Right cardiac atrium (tissue), 5 donors: ENCODE data around the gene PPFIBP1. TPM values are rescaled to one million over a fixed set of nuclear protein-coding genes. Genes with fewer than 3 reads are reported as not detected.
"Not testable (repeated sequence)": the region's sequence is repeated elsewhere in the genome, so short reads cannot be mapped to it uniquely, and the experiment has no call there.

ENCODE experiments used
- ATAC-seq, 2 donors: fragments of 200-7000 bp; cut with Tn5 transposase; one replicate each; pipeline versions ENCODE4 v1.8.0 to v1.9.1; 2020; ENCODE audit warnings: moderate library complexity in 2 of 2, mild to moderate bottlenecking in 1 of 2
- DNase-seq, 3 donors: peaks; one replicate each; pipeline ENCODE4 v3.0.0-alpha.2; 2020
- H3K27ac ChIP-seq: one replicate; pipeline ENCODE4 v1.5.1; 2013; ENCODE audit warnings: mild to moderate bottlenecking, low read length, control low read depth, moderate library complexity
- H3K27me3 ChIP-seq: one replicate; pipeline ENCODE4 v1.6.1; 2013; ENCODE audit not compliant: control insufficient read depth, insufficient read depth
- H3K4me1 ChIP-seq: one replicate; pipeline ENCODE4 v1.6.1; 2013; ENCODE audit warnings: low read length; ENCODE audit not compliant: control insufficient read depth, insufficient read depth
- H3K4me3 ChIP-seq: one replicate; pipeline ENCODE4 v1.5.1; 2013; ENCODE audit warnings: low read length, control low read depth
- H3K9me3 ChIP-seq: one replicate; pipeline ENCODE4 v1.6.1; 2013; ENCODE audit warnings: low read length; ENCODE audit not compliant: control insufficient read depth
- WGBS: extraction: QIAGEN DNeasy Blood & Tissue Kit; methylation state at CpG from one replicate; pipeline ENCODE4 v1.1.7; 2013; 5-methylcytosine and 5-hydroxymethylcytosine counted together
- intact Hi-C, 4 donors: fragments of 100-400 bp; cut with DNase I; formaldehyde crosslinking; loops; one replicate each; pipeline versions ENCODE4 v1.11.0 to v1.14.0; 2022 to 2023
- polyA plus RNA-seq: library from polyadenylated mRNA; stranded (reverse); fragments of 200-250 nt; gene quantifications from one replicate; pipeline ENCODE4 v1.2.3, GENCODE V29; 2013
- total RNA-seq, 4 donors: library from RNA; stranded (reverse); fragmentation: NEBNext Ultra II Directional; extraction: Animal tissue kit (Norgen Biotek cat#: 25700); gene quantifications; one replicate each; pipeline ENCODE4 v1.2.1, GENCODE V29; 2021
- donor health status: healthy with polysubstance abuse.
- donor health status: DM: no; HTN: yes; CAD: no.
- donor health status: DM: no; HTN: no; CAD: no.
- donor health status: DM: no; HTN: yes; CAD: no; lungs with severe emphysema.
- donor health status: DM: yes; HTN: yes; CAD: no.

PPFIBP1 gene
- total and polyA plus RNA-seq, 5 donors: 26.4 to 176 (median 88.7) TPM

- DNase-seq (no peak), ATAC-seq (no peak)
- 92% methylated on average over 9 of the region's 9 CpGs for WGBS
- intact Hi-C loops: loop anchor here in 1 of 4 donors (10.0 kb wide), 1 partner anchor 54 kb away; no protein-coding TSS in a partner anchor
- Histone ChIP-seq H3K27ac (peak overlapping the region; percentile 52), H3K27me3 (no peaks in the 10 kb centered on the region), H3K4me1 (peaks cover 21% of the 10 kb centered on the region), H3K4me3 (no peak overlapping the region), H3K9me3 (no peaks in the 10 kb centered on the region)
These were observed 56.7 kb downstream of the PPFIBP1 start for GRCh38 chr12:27580561-27581330.

GRCh38 chr12:27581331-27581671 lies 57.3 kb downstream of the PPFIBP1 start:
- peak overlapping the region; percentile 52 for H3K27ac ChIP-seq
- ATAC-seq, H3K4me3 ChIP-seq, DNase-seq, H3K9me3 ChIP-seq, H3K27me3 ChIP-seq: not testable (repeated sequence)
- peaks cover 18% of the 10 kb centered on the region for H3K4me1 ChIP-seq
- intact Hi-C loops: loop anchor here in 1 of 4 donors (10.0 kb wide), 1 partner anchor 54 kb away; no protein-coding TSS in a partner anchor
- 98% methylated on average over 1 of the region's 1 CpG for WGBS

GRCh38 chr12:27581833-27582232 lies 57.8 kb downstream of the PPFIBP1 start:
- H3K9me3 ChIP-seq, DNase-seq, ATAC-seq, H3K27me3 ChIP-seq, H3K27ac ChIP-seq, H3K4me3 ChIP-seq: not testable (repeated sequence)
- intact Hi-C loops: loop anchor here in 1 of 4 donors (10.0 kb wide), 1 partner anchor 53 kb away; no protein-coding TSS in a partner anchor
- peaks cover 17% of the 10 kb centered on the region for H3K4me1 ChIP-seq
- WGBS: 73% methylated on average over 3 of the region's 3 CpGs

GRCh38 chr12:27582445-27582844 lies 58.4 kb downstream of the PPFIBP1 start:
- not testable (repeated sequence) for H3K4me3 ChIP-seq, H3K27ac ChIP-seq, H3K27me3 ChIP-seq, DNase-seq, H3K9me3 ChIP-seq
- H3K4me1 ChIP-seq: peaks cover 17% of the 10 kb centered on the region
- 40% methylated on average over 5 of the region's 5 CpGs for WGBS
- intact Hi-C loops: loop anchor here in 1 of 4 donors (10.0 kb wide), 1 partner anchor 52 kb away; no protein-coding TSS in a partner anchor
- peak in 1 of 2 donors; percentile 30 for ATAC-seq

GRCh38 chr12:27583057-27583797 lies 59.2 kb downstream of the PPFIBP1 start:
- intact Hi-C loops: loop anchor here in 1 of 4 donors (10.0 kb wide), 1 partner anchor 52 kb away; no protein-coding TSS in a partner anchor
- no peak overlapping the region for H3K4me3 ChIP-seq
- no peaks in the 10 kb centered on the region for H3K9me3 ChIP-seq
- H3K27me3 ChIP-seq: no peaks in the 10 kb centered on the region
- DNase-seq (no peak), ATAC-seq (peak; percentile 80 to 83)
- 35% methylated on average over 3 of the region's 3 CpGs for WGBS
- H3K27ac ChIP-seq: peak overlapping the region; percentile 91
- H3K4me1 ChIP-seq: peaks cover 17% of the 10 kb centered on the region

- no peaks in the 10 kb centered on the region for H3K27me3 ChIP-seq
- ATAC-seq (no peak), DNase-seq (no peak)
- intact Hi-C loops: loop anchor here in 1 of 4 donors (10.0 kb wide), 1 partner anchor 51 kb away; no protein-coding TSS in a partner anchor
- peaks cover 17% of the 10 kb centered on the region for H3K4me1 ChIP-seq
- H3K4me3 ChIP-seq: no peak overlapping the region
- H3K27ac ChIP-seq: peak overlapping the region; percentile 91
- 86% methylated on average over 6 of the region's 6 CpGs for WGBS
- H3K9me3 ChIP-seq: no peaks in the 10 kb centered on the region
These were observed 60.0 kb downstream of the PPFIBP1 start for GRCh38 chr12:27583981-27584380.

DNA sequence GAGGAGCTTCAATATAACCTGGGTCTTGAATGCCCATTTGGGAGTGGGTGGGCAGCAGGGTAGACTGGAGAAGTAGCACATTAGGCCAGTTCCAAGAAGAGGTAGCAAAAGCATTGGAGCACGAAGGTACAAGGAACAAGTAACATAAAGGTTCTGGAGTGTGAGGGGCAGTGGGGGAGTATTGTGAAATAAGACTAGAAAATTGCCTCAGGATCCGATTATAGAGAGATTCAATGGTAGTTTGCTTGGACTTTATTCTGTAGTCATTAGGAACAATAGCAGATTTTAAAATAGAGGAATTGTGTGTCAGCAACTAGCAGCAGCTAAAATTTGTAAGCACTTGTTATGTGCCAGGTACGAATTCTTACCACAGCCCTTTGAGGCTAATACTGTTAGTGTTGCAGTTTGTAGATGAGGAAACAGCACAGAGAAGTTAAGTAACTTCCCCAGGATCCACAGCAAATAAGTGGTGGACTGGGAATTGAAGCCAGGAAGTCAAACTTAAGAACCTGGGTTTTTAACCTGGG lies 61.8 kb downstream of the PPFIBP1 start:
- intact Hi-C loops: loop anchor here in 1 of 4 donors (10.0 kb wide), 1 partner anchor 49 kb away; no protein-coding TSS in a partner anchor
- 76% methylated on average over 3 of the region's 3 CpGs for WGBS

GRCh38 chr12:27588075-27588730 lies 64.2 kb downstream of the PPFIBP1 start:
- not testable (repeated sequence) for H3K27ac ChIP-seq, H3K4me3 ChIP-seq, H3K27me3 ChIP-seq, DNase-seq, H3K9me3 ChIP-seq, ATAC-seq
- H3K4me1 ChIP-seq: peaks cover 25% of the 10 kb centered on the region
- WGBS: 32% methylated on average over 2 of the region's 2 CpGs
- intact Hi-C loops: loop anchor here in 1 of 4 donors (10.0 kb wide), 1 partner anchor 47 kb away; no protein-coding TSS in a partner anchor

More for the DNA sequence above, 61.8 kb downstream of the PPFIBP1 start:
- Histone ChIP-seq H3K27me3 (no peaks in the 10 kb centered on the region), H3K9me3 (no peaks in the 10 kb centered on the region), H3K27ac (peak overlapping the region; percentile 58), H3K4me1 (peaks cover 17% of the 10 kb centered on the region), H3K4me3 (no peak overlapping the region)
- DNase-seq (no peak), ATAC-seq (no peak)

- Histone ChIP-seq H3K27ac (no peak overlapping the region), H3K9me3 (no peaks in the 10 kb centered on the region), H3K4me1 (peaks cover 22% of the 10 kb centered on the region), H3K27me3 (no peaks in the 10 kb centered on the region), H3K4me3 (no peak overlapping the region)
- DNase-seq (no peak), ATAC-seq (no peak)
- 90% methylated on average over 4 of the region's 4 CpGs for WGBS
- intact Hi-C loops: loop anchor here in 1 of 4 donors (10.0 kb wide), 1 partner anchor 46 kb away; no protein-coding TSS in a partner anchor
These were observed 64.8 kb downstream of the PPFIBP1 start for GRCh38 chr12:27588776-27589175.

DNA sequence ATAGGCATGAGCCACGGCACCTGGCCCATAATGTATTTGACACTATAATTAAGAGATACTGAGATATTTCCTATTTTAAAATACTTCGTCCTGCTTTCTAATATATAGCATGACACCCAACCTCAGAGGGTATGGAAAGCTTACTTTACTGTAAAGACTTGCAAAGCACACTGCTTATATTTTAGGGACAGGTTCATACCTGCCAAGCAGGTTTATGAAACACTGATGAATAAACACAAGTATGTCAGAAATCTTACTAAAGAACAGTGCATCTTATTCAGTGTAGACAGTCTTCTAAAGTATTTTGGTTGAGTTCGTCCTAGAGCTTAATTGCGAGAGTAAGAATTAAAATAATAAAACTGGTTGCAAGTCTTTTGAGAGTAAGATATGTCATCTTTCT lies 65.4 kb downstream of the PPFIBP1 start:
- Histone ChIP-seq H3K27me3 (no peaks in the 10 kb centered on the region), H3K9me3 (no peaks in the 10 kb centered on the region), H3K4me3 (no peak overlapping the region), H3K27ac (no peak overlapping the region), H3K4me1 (peaks cover 17% of the 10 kb centered on the region)
- DNase-seq (no peak), ATAC-seq (no peak)
- intact Hi-C loops: loop anchor here in 1 of 4 donors (10.0 kb wide), 1 partner anchor 45 kb away; no protein-coding TSS in a partner anchor
- WGBS: 96% methylated on average over 4 of the region's 4 CpGs
